ENCODE measurements around the gene LOXHD1. TPM values are rescaled to one million over a fixed set of nuclear protein-coding genes. Genes with fewer than 3 reads are reported as not detected.

Gene LOXHD1
- total and polyA plus RNA-seq, 4 experiments from 2014 or later = not detected

DNA sequence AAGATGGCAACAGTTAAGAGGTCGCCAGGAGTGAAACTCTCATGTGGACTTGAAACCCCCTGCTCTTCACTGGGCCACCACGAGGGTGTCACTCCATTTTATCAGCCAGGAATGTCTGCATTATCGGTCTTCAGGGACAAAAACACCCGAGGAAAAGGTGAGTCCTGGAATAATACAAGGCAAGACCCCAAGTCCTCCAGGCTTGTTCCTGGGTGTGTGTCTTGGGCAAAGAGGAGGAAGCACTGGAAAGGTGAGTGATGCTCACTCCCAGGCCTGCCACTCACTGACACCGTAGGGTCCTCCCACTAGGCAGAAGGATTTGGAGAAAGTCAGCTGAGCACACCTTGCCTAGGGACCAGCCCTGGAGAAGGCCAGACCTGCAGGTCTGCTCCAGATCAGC lies 86.9 kb downstream of the LOXHD1 start:
- intact Hi-C loops (cut with micrococcal nuclease) = no loop called here
- no peak overlapping the region for H3K27ac ChIP-seq (ENCODE audit: low read depth, low read length)
- Mint-ChIP-seq H3K4me1 (no peaks in the 10 kb centered on the region), H3K27me3 (peaks cover 4 to 5% of the 10 kb centered on the region in 2 donors), H3K9me3 (no peaks in the 10 kb centered on the region), H3K4me3 (no peak overlapping the region), H3K36me3 (no peaks in the 10 kb centered on the region), H3K27ac (no peak overlapping the region)
- POLR2A ChIA-PET (ENCODE audit: partially characterized antibody) = no interaction called here
- no peaks in the 10 kb centered on the region for H3K4me1 ChIP-seq (ENCODE audit: insufficient read depth, low read length)
- no peak for DNase-seq
- no peaks in the 10 kb centered on the region for H3K27me3 ChIP-seq (ENCODE audit: insufficient read depth, low read length)
- no peaks in the 10 kb centered on the region for H3K9me3 ChIP-seq (ENCODE audit: control insufficient read depth in 1 of 2, low read length in 2 of 2)
- H3K36me3 ChIP-seq (ENCODE audit: insufficient read depth, low read length) = no peaks in the 10 kb centered on the region
- CTCF ChIA-PET (ENCODE audit: partially characterized antibody) = no interaction called here
- H3K4me3 ChIP-seq (ENCODE audit: low read length in 2 of 2) = no peak overlapping the region

DNA sequence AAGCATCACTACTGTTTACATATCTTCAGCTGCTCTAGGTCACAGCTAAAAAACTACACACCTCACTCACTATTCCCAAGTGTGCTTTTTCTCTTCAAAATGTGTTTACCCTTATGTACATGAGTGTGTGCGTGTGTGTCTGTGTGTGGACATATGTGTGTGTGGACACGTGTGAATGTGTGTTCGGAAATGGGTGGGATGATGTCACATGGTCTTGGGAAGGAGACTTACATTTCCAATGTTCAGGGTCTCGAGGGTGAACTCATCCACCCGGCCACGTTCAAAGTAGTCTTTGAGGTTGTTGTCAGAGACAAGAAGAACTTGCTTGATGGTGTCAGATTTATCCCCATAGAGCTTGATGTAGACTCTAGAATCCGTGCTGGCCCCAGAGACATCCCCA lies 87.8 kb downstream of the LOXHD1 start:
- H3K27me3 Mint-ChIP-seq = peaks cover 4 to 5% of the 10 kb centered on the region in 2 donors
- ChIA-PET CTCF (ENCODE audit: partially characterized antibody) (no interaction called here), POLR2A (ENCODE audit: partially characterized antibody) (no interaction called here)
- Histone ChIP-seq H3K9me3 (ENCODE audit: control insufficient read depth in 1 of 2, low read length in 2 of 2) (no peaks in the 10 kb centered on the region), H3K4me1 (ENCODE audit: insufficient read depth, low read length) (no peaks in the 10 kb centered on the region), H3K4me3 (ENCODE audit: low read length in 2 of 2) (no peak overlapping the region), H3K27ac (ENCODE audit: low read depth, low read length) (no peak overlapping the region), H3K27me3 (ENCODE audit: insufficient read depth, low read length) (no peaks in the 10 kb centered on the region), H3K36me3 (ENCODE audit: insufficient read depth, low read length) (no peaks in the 10 kb centered on the region)
- H3K36me3 Mint-ChIP-seq = no peaks in the 10 kb centered on the region
- no peaks in the 10 kb centered on the region for H3K9me3 Mint-ChIP-seq
- no peak overlapping the region for H3K27ac Mint-ChIP-seq
- no peak overlapping the region for H3K4me3 Mint-ChIP-seq
- intact Hi-C loops (cut with micrococcal nuclease) = no loop called here
- no peaks in the 10 kb centered on the region for H3K4me1 Mint-ChIP-seq
- DNase-seq = no peak

DNA sequence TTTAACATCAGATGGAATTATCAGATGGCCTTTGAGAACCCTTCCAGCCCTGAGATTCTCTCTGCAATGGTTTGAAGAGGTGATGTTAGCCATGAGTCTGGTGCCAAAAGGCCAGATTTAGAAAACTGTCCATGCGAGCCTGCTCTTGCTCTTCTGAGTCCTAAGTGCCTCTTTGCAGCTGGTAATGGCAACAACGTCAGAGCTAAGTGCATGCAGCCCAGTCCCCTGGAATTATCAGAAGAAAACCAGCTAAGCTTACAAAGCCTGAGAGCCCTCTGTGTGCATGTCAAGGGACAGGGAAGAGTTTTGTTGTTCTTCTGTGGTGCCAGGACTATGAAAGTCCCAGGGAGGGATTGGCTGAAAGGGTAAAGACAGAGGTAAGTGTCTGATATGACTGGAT lies 89.8 kb downstream of the LOXHD1 start:
- Mint-ChIP-seq H3K36me3 (no peaks in the 10 kb centered on the region), H3K4me1 (no peaks in the 10 kb centered on the region), H3K4me3 (no peak overlapping the region), H3K9me3 (no peaks in the 10 kb centered on the region), H3K27ac (no peak overlapping the region), H3K27me3 (peaks cover 4 to 5% of the 10 kb centered on the region in 2 donors)
- no peak for DNase-seq
- Histone ChIP-seq H3K27me3 (ENCODE audit: insufficient read depth, low read length) (no peaks in the 10 kb centered on the region), H3K4me1 (ENCODE audit: insufficient read depth, low read length) (no peaks in the 10 kb centered on the region), H3K9me3 (ENCODE audit: control insufficient read depth in 1 of 2, low read length in 2 of 2) (no peaks in the 10 kb centered on the region), H3K27ac (ENCODE audit: low read depth, low read length) (no peak overlapping the region), H3K4me3 (ENCODE audit: low read length in 2 of 2) (no peak overlapping the region), H3K36me3 (ENCODE audit: insufficient read depth, low read length) (no peaks in the 10 kb centered on the region)
- intact Hi-C loops (cut with micrococcal nuclease) = no loop called here
- POLR2A ChIA-PET (ENCODE audit: partially characterized antibody) = no interaction called here
- CTCF ChIA-PET (ENCODE audit: partially characterized antibody) = no interaction called here

DNA sequence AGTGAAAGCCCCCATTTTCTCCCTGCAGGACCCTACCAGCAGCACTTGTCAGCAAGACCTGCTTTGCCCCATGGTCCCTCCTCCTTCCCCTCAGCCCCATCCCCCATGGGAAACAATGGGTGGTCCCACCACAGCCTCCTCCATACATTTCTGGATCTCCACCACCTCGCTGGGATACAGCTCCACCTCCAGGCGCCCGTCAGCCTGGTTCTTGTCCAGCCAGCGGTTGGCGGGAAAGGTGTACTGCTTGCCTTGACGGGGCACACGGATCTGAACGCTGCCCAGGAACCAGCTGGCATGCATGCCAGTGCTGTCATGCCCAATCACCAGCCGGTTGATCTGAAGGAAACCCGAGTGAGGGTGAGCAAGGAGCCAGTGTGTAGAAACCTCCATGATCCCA lies 90.9 kb downstream of the LOXHD1 start:
- no peak for DNase-seq
- ChIA-PET POLR2A (ENCODE audit: partially characterized antibody) (no interaction called here), CTCF (ENCODE audit: partially characterized antibody) (no interaction called here)
- Histone ChIP-seq H3K27me3 (ENCODE audit: insufficient read depth, low read length) (no peaks in the 10 kb centered on the region), H3K4me1 (ENCODE audit: insufficient read depth, low read length) (no peaks in the 10 kb centered on the region), H3K9me3 (ENCODE audit: control insufficient read depth in 1 of 2, low read length in 2 of 2) (no peaks in the 10 kb centered on the region), H3K27ac (ENCODE audit: low read depth, low read length) (no peak overlapping the region), H3K36me3 (ENCODE audit: insufficient read depth, low read length) (no peaks in the 10 kb centered on the region), H3K4me3 (ENCODE audit: low read length in 2 of 2) (no peak overlapping the region)
- H3K36me3 Mint-ChIP-seq = no peaks in the 10 kb centered on the region
- no peaks in the 10 kb centered on the region for H3K4me1 Mint-ChIP-seq
- H3K9me3 Mint-ChIP-seq = no peaks in the 10 kb centered on the region
- no peak overlapping the region for H3K27ac Mint-ChIP-seq
- H3K4me3 Mint-ChIP-seq = no peak overlapping the region
- H3K27me3 Mint-ChIP-seq = peaks cover 5% of the 10 kb centered on the region in 2 donors
- intact Hi-C loops (cut with micrococcal nuclease) = no loop called here

DNA sequence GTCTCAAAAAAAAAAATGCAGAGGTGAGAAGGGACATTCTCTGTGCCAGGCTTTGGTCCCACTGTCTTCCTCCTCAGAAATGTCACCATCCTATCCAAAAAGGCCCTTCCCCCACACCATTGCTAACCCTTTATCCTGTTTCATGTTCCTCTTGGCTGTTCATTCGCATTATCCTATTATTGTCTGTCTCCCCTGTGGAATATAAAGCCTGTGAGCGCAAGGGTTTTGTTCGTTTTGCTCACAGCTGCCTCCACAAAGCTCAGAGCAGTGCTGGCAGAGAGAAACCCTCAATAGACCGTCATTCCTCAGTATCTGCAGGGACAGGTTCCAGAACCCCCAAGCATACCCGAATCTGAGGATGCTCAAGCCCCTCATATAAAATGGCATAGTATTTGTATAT lies 91.8 kb downstream of the LOXHD1 start:
- DNase-seq = no peak
- H3K4me3 ChIP-seq (ENCODE audit: low read length in 2 of 2) = no peak overlapping the region
- POLR2A ChIA-PET (ENCODE audit: partially characterized antibody) = no interaction called here
- H3K36me3 ChIP-seq (ENCODE audit: insufficient read depth, low read length) = no peaks in the 10 kb centered on the region
- Mint-ChIP-seq H3K4me3 (no peak overlapping the region), H3K36me3 (no peaks in the 10 kb centered on the region), H3K9me3 (no peaks in the 10 kb centered on the region), H3K4me1 (no peaks in the 10 kb centered on the region), H3K27ac (no peak overlapping the region), H3K27me3 (peaks cover 5 to 7% of the 10 kb centered on the region in 2 donors)
- H3K27ac ChIP-seq (ENCODE audit: low read depth, low read length) = no peak overlapping the region
- H3K27me3 ChIP-seq (ENCODE audit: insufficient read depth, low read length) = no peaks in the 10 kb centered on the region
- intact Hi-C loops (cut with micrococcal nuclease) = no loop called here
- CTCF ChIA-PET (ENCODE audit: partially characterized antibody) = no interaction called here
- no peaks in the 10 kb centered on the region for H3K4me1 ChIP-seq (ENCODE audit: insufficient read depth, low read length)
- no peaks in the 10 kb centered on the region for H3K9me3 ChIP-seq (ENCODE audit: control insufficient read depth in 1 of 2, low read length in 2 of 2)

DNA sequence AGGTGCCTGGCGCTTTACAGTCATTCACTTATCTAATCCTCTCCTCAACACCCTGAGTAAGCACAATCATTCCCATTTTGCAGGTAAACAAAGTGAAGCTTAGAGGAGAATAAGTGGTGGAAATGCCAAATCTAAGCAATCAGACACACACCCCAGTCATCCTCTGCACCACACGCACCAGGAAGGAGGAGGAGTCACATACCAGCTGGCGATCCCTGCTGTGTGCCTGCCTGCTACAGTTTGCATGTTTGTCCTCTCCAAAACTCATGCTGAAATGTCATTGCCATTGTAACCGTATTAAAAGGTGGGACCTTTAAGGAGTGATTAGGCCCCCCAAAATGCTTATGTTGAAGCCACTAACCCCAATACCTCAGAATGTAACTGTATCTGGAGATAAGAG lies 93.7 kb downstream of the LOXHD1 start:
- H3K9me3 ChIP-seq (ENCODE audit: control insufficient read depth in 1 of 2, low read length in 2 of 2) = no peaks in the 10 kb centered on the region
- no peaks in the 10 kb centered on the region for H3K27me3 ChIP-seq (ENCODE audit: insufficient read depth, low read length)
- Mint-ChIP-seq H3K4me1 (no peaks in the 10 kb centered on the region), H3K27me3 (peaks cover 5 to 7% of the 10 kb centered on the region in 2 donors), H3K36me3 (no peaks in the 10 kb centered on the region), H3K9me3 (no peaks in the 10 kb centered on the region), H3K27ac (no peak overlapping the region), H3K4me3 (no peak overlapping the region)
- no peak overlapping the region for H3K27ac ChIP-seq (ENCODE audit: low read depth, low read length)
- no peaks in the 10 kb centered on the region for H3K36me3 ChIP-seq (ENCODE audit: insufficient read depth, low read length)
- intact Hi-C loops (cut with micrococcal nuclease) = no loop called here
- ChIA-PET POLR2A (ENCODE audit: partially characterized antibody) (no interaction called here), CTCF (ENCODE audit: partially characterized antibody) (no interaction called here)
- no peak for DNase-seq
- H3K4me3 ChIP-seq (ENCODE audit: low read length in 2 of 2) = no peak overlapping the region
- no peaks in the 10 kb centered on the region for H3K4me1 ChIP-seq (ENCODE audit: insufficient read depth, low read length)

DNA sequence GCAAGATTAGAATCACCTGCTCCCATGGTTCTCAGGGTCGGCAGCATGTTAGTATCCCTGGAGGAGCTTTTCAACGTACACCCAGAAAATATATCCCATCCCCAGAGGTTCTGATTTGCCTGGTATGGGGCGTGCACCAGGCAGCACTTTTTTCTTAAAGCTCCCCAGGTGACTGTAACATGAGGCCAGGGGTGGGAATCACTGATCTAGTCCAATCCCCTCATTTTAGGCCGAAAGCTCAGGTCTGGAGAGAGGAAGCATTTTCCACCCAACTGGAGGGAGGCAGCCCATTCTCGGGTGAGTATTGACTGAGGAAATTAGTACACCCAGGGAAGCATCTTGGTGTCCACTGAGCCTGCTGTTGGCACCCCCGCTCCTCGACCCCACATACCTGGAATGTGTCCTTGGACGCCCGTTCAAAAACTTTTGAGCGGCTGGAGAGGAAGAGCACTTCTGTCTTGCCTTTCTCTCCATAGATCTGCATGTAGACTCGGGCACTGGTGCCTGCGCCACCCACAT lies 94.3 kb downstream of the LOXHD1 start:
- Mint-ChIP-seq H3K27me3 (peaks cover 5 to 7% of the 10 kb centered on the region in 2 donors), H3K36me3 (no peaks in the 10 kb centered on the region), H3K4me1 (no peaks in the 10 kb centered on the region), H3K27ac (no peak overlapping the region), H3K4me3 (no peak overlapping the region), H3K9me3 (no peaks in the 10 kb centered on the region)
- Histone ChIP-seq H3K9me3 (ENCODE audit: control insufficient read depth in 1 of 2, low read length in 2 of 2) (no peaks in the 10 kb centered on the region), H3K27ac (ENCODE audit: low read depth, low read length) (no peak overlapping the region), H3K4me3 (ENCODE audit: low read length in 2 of 2) (no peak overlapping the region), H3K27me3 (ENCODE audit: insufficient read depth, low read length) (no peaks in the 10 kb centered on the region), H3K36me3 (ENCODE audit: insufficient read depth, low read length) (no peaks in the 10 kb centered on the region), H3K4me1 (ENCODE audit: insufficient read depth, low read length) (no peaks in the 10 kb centered on the region)
- ChIA-PET POLR2A (ENCODE audit: partially characterized antibody) (no interaction called here), CTCF (ENCODE audit: partially characterized antibody) (no interaction called here)
- DNase-seq = no peak
- intact Hi-C loops (cut with micrococcal nuclease) = no loop called here

DNA sequence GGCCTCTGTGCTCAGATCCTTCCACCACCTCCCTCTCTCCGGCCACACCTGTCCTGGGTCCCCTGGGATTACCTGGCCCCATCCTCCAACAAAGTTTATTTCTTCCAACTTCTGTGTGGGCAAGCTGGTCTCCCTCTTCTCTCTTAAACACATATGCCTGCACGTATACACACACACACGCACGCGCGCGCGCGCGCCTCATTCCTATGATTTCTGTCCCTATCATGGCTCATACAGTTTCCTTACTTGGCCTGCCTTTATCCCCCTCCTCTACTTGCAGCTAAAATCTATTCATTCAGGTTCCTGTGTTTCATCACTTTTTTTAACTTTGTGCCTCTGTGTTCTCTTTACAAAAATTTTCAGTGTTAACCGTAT lies 96.4 kb downstream of the LOXHD1 start:
- Histone ChIP-seq H3K4me1 (ENCODE audit: insufficient read depth, low read length) (no peaks in the 10 kb centered on the region), H3K27me3 (ENCODE audit: insufficient read depth, low read length) (no peaks in the 10 kb centered on the region), H3K4me3 (ENCODE audit: low read length in 2 of 2) (no peak overlapping the region), H3K36me3 (ENCODE audit: insufficient read depth, low read length) (no peaks in the 10 kb centered on the region), H3K9me3 (ENCODE audit: control insufficient read depth in 1 of 2, low read length in 2 of 2) (no peaks in the 10 kb centered on the region), H3K27ac (ENCODE audit: low read depth, low read length) (no peak overlapping the region)
- CTCF ChIA-PET (ENCODE audit: partially characterized antibody) = no interaction called here
- no peak overlapping the region for H3K4me3 Mint-ChIP-seq
- H3K4me1 Mint-ChIP-seq = no peaks in the 10 kb centered on the region
- H3K36me3 Mint-ChIP-seq = no peaks in the 10 kb centered on the region
- POLR2A ChIA-PET (ENCODE audit: partially characterized antibody) = no interaction called here
- H3K27me3 Mint-ChIP-seq = peaks cover 3 to 7% of the 10 kb centered on the region in 2 donors
- H3K27ac Mint-ChIP-seq = no peak overlapping the region
- DNase-seq = no peak
- intact Hi-C loops (cut with micrococcal nuclease) = no loop called here
- no peaks in the 10 kb centered on the region for H3K9me3 Mint-ChIP-seq

All from CD4-positive, alpha-beta memory T cell (primary cell).